DND-41 (cell line): ENCODE results near the gene NUDT3.

Experiments used
- EZH2 ChIP-seq: IDR thresholded peaks from 3 replicates; pipeline ENCODE4 v1.6.1; 2012; ENCODE audit warnings: borderline replicate concordance, low read depth, mild to moderate bottlenecking, moderate library complexity, low read length, inconsistent platforms; ENCODE audit not compliant: severe bottlenecking
- TF ChIP-seq, protein P1 (sequence below): IDR thresholded peaks from 2 replicates; pipeline ENCODE4 v1.5.1; 2012; ENCODE audit warnings: borderline replicate concordance, low read length, moderate library complexity, mild to moderate bottlenecking; ENCODE audit not compliant: poor library complexity, severe bottlenecking; ENCODE audit errors: extremely low read depth

DNA sequence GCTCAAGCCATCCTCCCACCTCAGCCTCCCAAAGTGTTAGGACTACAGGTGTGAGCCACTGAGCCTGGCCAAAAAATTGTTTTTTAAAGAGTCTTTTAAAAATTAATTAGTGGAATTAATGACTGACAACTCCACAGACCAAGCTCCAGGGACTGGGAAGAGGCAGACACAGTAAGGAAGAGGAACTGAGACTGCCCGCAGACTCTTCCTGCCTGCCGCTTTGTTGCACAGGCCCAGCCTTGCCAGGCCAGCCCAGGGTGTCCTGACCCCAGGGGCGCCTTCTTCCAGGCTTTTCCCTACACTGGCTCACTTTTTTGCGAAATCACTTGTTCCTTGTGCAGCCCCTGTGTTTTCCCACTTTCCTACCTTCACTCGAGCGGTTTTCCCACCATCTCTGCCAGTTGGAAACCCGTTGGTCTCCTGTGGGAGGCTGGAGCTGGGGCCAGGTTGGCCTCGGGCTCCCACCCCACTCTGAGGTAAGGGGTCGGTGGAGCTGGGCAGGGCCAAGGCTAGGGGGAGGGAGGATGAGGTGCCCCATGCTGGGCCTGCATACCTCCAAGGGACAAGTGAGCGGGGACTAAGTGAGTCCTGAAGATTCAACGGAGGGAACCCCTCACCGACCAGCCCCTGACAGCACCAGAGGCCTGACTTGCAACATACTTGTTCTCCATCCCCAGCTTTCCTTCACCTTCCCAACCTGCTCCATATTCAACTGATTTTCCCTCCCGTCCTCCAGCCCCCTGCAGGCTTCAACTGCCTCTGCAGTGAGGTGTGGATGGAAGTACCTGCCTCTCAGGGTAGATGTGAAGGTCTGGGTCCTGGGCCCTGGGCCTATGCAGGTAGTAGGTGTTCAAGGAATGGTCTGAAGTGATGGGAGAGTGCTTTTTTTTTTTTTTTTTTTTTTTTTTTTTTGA, 120.2 kb downstream of the NUDT3 start:
- TF ChIP-seq, protein P1, sequence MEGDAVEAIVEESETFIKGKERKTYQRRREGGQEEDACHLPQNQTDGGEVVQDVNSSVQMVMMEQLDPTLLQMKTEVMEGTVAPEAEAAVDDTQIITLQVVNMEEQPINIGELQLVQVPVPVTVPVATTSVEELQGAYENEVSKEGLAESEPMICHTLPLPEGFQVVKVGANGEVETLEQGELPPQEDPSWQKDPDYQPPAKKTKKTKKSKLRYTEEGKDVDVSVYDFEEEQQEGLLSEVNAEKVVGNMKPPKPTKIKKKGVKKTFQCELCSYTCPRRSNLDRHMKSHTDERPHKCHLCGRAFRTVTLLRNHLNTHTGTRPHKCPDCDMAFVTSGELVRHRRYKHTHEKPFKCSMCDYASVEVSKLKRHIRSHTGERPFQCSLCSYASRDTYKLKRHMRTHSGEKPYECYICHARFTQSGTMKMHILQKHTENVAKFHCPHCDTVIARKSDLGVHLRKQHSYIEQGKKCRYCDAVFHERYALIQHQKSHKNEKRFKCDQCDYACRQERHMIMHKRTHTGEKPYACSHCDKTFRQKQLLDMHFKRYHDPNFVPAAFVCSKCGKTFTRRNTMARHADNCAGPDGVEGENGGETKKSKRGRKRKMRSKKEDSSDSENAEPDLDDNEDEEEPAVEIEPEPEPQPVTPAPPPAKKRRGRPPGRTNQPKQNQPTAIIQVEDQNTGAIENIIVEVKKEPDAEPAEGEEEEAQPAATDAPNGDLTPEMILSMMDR: peak; percentile 22
- TF ChIP-seq EZH2: no peak
